ENCODE data around the gene HEYL. TPM values are rescaled to one million over a fixed set of nuclear protein-coding genes. Genes with fewer than 3 reads are reported as not detected.

Gene HEYL
- total RNA-seq, 1 donor from 2014 or later, result 4.9 TPM

DNA sequence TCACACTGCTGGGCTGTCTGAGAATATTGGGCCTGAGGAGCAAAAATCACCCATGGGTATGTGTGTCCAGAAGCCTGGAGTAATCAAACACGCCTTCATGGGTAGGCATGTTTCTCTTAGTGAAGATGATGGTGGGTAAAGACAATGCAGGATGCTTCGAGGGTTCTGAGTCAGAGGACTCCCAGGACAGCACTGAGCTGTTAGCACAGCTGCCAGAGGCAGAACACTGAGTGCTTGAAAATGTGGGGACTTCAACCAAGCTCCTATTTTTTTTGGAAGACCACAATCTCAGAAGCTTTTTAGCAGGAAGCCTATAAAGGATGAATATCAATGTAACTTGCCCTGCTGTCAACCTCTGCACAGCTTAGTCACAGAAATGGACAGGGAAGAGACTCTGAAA, 40.4 kb upstream of the HEYL start:
- TF ChIP-seq, protein P1, sequence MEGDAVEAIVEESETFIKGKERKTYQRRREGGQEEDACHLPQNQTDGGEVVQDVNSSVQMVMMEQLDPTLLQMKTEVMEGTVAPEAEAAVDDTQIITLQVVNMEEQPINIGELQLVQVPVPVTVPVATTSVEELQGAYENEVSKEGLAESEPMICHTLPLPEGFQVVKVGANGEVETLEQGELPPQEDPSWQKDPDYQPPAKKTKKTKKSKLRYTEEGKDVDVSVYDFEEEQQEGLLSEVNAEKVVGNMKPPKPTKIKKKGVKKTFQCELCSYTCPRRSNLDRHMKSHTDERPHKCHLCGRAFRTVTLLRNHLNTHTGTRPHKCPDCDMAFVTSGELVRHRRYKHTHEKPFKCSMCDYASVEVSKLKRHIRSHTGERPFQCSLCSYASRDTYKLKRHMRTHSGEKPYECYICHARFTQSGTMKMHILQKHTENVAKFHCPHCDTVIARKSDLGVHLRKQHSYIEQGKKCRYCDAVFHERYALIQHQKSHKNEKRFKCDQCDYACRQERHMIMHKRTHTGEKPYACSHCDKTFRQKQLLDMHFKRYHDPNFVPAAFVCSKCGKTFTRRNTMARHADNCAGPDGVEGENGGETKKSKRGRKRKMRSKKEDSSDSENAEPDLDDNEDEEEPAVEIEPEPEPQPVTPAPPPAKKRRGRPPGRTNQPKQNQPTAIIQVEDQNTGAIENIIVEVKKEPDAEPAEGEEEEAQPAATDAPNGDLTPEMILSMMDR (conservative IDR thresholded peaks at IDR 0.05), result no peak
- no peak for DNase-seq (ENCODE audit: low read depth, low spot score)
- H3K4me1 Mint-ChIP-seq, result peaks cover 6% of the 10 kb centered on the region
- H3K36me3 Mint-ChIP-seq (ENCODE audit: low read depth), result no peaks in the 10 kb centered on the region
- H3K9me3 Mint-ChIP-seq, result no peaks in the 10 kb centered on the region
- H3K27me3 Mint-ChIP-seq (ENCODE audit: low read depth), result peaks cover 47% of the 10 kb centered on the region
- no peak overlapping the region for H3K4me3 Mint-ChIP-seq
- no peak overlapping the region for H3K27ac Mint-ChIP-seq (ENCODE audit: unreplicated experiment)

DNA sequence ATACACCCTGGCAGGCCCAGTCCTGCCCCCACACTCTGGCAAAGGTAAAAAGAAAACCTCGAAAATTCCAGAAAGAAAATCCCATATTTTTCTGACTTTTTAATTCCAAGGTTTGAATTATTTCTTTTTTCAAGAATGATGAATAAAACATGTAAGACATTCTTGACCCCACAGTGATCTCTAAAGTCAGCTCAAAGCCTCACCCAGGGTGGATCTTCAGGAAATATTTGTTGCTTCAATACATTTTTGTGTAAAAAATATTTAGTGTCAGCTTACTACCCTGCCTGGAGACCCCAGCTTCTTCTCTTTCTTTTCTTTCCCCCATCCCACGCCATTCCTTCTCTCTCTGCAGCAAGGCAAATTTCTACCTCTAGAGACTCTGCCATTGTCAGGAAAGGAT, 39.4 kb upstream of the HEYL start:
- Mint-ChIP-seq H3K27me3 (ENCODE audit: low read depth) (peaks cover 48% of the 10 kb centered on the region), H3K4me1 (peaks cover 6% of the 10 kb centered on the region), H3K4me3 (no peak overlapping the region), H3K27ac (ENCODE audit: unreplicated experiment) (no peak overlapping the region), H3K36me3 (ENCODE audit: low read depth) (no peaks in the 10 kb centered on the region), H3K9me3 (no peaks in the 10 kb centered on the region)
- no peak for DNase-seq (ENCODE audit: low read depth, low spot score)
- TF ChIP-seq, protein P1 (conservative IDR thresholded peaks at IDR 0.05), result no peak

DNA sequence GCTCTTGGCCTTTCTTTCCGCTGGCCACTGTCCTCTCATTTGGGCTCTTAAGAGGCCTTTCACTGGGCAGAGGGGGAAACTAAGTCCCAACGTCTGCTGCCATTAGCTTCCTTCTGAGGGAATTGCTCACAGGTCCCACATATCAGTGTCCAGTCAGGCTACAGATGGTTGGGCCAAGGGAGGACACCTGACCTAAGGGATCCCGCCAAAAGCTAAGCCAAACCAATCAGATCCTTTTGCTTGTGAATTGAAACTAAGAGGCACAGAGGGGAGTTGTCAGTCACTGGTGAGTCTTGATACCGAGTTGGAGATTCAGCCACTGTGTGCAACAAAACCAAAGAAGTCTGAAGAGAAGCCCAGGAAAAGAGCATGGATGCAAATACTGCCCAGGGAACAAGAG, 38.2 kb upstream of the HEYL start:
- H3K27ac Mint-ChIP-seq (ENCODE audit: unreplicated experiment), result no peak overlapping the region
- H3K9me3 Mint-ChIP-seq, result no peaks in the 10 kb centered on the region
- TF ChIP-seq, protein P1 (conservative IDR thresholded peaks at IDR 0.05), result no peak
- no peak overlapping the region for H3K4me3 Mint-ChIP-seq
- DNase-seq (ENCODE audit: low read depth, low spot score), result no peak
- H3K36me3 Mint-ChIP-seq (ENCODE audit: low read depth), result no peaks in the 10 kb centered on the region
- H3K27me3 Mint-ChIP-seq (ENCODE audit: low read depth), result peaks cover 53% of the 10 kb centered on the region
- H3K4me1 Mint-ChIP-seq, result peaks cover 6% of the 10 kb centered on the region

DNA sequence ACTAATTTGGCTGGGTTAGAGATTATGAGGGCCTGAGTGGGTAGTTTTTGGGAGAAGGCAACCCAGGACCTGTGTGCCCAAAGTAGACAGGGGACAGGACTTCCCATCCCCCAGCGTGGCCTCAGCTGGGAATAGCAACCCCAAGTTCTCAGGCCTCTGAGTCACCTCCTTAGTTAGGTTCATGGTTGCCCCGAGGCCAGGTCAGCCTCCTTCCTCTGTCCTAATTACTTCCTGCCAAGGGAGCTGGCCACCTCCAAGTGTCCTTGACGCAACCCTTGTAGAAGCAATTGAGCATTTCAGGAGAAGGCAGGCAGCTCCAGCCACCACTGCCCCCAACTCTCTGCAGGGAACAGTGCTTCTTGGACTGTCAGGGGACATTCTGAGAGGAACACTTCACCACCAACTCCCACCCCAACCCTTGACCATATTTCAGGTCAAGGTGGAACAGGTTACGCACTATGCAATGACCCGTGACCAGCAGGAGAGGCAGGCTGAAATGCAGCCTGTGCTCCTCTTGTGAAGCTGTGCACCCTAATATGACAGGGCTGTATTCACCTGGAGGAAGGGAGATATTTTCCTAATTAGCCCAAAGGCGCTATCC, 37.6 kb upstream of the HEYL start:
- no peak for DNase-seq (ENCODE audit: low read depth, low spot score)
- Mint-ChIP-seq H3K27ac (ENCODE audit: unreplicated experiment) (no peak overlapping the region), H3K9me3 (no peaks in the 10 kb centered on the region), H3K36me3 (ENCODE audit: low read depth) (no peaks in the 10 kb centered on the region), H3K4me1 (peaks cover 6% of the 10 kb centered on the region), H3K27me3 (ENCODE audit: low read depth) (peaks cover 53% of the 10 kb centered on the region), H3K4me3 (no peak overlapping the region)
- TF ChIP-seq, protein P1 (conservative IDR thresholded peaks at IDR 0.05), result no peak

DNA sequence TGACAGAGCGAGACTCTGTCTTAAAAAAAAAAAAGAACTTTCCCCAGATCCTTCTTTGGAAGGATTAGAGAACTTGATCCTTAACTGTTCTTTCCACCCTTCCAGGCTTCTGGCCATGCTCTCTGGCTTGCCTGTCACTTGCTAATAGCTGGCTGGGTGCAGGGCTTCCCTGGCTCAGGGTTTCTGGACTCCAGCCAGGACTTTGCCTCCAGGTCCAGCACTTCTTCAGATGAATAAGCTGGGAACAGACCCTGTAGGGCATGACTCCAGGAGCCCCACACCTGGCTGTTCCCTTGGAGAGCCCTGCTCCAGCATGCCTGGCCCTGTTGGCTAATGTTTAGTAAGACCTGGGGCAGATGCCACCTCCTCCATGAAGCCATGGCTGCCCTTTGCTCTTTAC, 35.8 kb upstream of the HEYL start:
- Mint-ChIP-seq H3K9me3 (no peaks in the 10 kb centered on the region), H3K4me1 (peaks cover 6% of the 10 kb centered on the region), H3K27ac (ENCODE audit: unreplicated experiment) (no peak overlapping the region), H3K4me3 (no peak overlapping the region), H3K27me3 (ENCODE audit: low read depth) (peaks cover 49% of the 10 kb centered on the region), H3K36me3 (ENCODE audit: low read depth) (no peaks in the 10 kb centered on the region)
- TF ChIP-seq, protein P1 (conservative IDR thresholded peaks at IDR 0.05), result no peak
- no peak for DNase-seq (ENCODE audit: low read depth, low spot score)

Measured in neural crest cell (in vitro differentiated cells).